Measurements from ENCODE around the gene C14orf180.
"Not testable (repeated sequence)": the region's sequence is repeated elsewhere in the genome, so short reads cannot be mapped to it uniquely, and the experiment has no call there.

The C14orf180 gene

DNA sequence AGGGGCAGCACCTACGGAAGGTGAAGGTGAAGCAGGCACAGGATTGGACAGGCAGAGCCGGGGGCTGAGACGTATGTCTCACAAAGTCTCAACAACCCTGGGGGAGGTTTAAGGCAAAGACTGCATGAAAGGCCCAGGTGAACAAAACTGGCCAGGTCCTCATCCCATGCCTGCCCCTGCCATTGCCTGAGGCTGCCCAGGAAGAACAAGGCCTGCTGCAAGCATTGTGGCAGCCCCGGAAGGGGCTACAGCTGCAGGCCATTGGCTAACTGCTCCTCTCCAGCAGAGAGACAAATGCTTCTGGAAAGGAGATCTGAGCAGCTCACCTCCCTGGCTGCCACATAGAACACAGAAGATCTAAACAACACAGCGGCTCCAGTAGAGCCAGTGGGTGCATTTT is 45.4 kb downstream of the C14orf180 start:
- FAIRE-seq = no peak

DNA sequence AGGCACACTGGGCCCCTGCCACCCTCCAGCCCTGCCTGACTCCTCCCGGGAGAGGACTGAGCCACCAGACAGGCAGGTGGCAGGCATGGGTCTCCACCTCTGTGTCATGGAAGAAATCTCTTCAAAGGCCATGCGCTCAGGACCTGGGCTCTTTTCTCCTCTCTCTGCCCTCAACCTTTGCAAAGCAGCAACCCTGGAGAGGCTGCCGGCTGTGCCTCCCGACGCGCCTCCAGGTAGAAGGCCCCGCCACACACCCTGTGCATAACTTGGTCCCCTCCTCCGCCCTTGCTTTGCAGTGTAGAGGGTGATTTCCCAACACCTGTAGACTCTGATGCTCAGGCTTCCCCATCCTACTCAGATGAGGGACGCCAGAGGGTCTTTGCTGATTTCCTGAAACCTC is 53.2 kb downstream of the C14orf180 start:
- FAIRE-seq = no peak

DNA sequence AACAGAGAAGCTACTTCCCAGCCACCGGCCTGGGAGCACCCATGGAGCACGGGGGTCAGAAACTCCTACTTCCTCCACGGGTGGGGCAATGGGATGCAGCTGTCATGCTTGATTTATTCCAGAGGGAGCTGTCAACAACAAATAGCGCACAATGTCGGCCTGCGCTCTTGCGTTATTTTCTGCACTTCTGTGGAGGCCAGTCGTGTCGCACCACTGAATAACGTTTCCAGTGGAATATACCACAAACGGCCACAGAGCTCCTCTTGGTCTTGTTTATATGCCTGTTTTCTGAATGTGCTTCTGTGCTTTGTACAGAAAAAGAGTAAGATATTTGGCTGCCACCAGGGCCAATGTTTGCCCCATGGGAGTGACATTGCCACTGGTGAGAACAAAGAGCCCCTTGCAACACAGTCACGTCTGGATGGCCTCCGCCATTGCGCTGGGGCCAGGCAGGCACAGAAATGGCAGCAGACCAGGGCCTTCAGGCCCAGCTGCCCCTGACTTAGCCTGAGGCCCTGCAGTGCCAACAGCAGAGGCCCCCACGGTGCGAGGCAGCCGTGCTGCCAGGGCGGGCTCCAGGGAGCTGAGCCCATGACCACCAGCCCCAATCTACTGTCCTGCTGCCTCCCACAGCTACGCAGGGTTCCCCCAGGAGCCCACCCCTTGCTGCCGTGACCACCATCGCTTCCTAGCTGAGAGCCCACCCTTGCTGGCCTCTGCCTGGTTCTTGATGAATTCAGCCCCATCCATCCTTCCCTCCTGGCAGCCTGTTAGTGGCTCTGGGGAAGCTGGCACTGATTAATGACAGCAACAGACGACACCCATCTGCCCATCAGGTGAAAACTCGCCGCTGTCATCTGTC is 53.9 kb downstream of the C14orf180 start:
- FAIRE-seq = no peak

DNA sequence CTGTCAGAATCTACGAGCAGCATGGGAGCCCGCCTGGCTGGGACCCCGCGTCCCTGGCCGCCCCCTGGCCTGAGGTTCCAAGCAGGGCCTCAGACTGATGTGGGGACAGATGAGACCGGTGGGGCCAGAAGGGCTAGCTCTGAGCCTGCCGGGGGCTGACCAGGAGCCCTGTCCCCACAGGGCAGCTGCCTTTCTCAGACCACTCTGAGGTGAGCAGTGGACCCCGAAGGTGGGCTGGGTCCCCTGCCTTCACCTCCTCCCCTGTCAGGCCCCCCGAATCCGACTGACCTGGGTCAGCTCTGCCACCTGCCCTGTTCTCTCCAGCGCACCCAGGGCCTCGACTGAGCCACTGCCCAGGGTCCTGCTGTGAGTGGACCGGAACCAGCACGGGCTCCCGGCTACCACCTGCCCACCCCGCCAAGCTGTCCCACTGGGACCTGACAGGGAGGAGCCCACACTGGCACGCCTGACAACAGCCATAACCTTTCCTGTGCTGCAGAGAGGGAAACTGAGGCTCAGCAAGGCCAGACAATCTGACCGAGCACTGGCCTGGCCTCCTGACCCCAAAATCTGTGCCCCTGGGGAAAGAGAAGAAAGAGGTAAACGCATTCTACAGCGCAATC is 54.7 kb downstream of the C14orf180 start:
- FAIRE-seq = no peak

DNA sequence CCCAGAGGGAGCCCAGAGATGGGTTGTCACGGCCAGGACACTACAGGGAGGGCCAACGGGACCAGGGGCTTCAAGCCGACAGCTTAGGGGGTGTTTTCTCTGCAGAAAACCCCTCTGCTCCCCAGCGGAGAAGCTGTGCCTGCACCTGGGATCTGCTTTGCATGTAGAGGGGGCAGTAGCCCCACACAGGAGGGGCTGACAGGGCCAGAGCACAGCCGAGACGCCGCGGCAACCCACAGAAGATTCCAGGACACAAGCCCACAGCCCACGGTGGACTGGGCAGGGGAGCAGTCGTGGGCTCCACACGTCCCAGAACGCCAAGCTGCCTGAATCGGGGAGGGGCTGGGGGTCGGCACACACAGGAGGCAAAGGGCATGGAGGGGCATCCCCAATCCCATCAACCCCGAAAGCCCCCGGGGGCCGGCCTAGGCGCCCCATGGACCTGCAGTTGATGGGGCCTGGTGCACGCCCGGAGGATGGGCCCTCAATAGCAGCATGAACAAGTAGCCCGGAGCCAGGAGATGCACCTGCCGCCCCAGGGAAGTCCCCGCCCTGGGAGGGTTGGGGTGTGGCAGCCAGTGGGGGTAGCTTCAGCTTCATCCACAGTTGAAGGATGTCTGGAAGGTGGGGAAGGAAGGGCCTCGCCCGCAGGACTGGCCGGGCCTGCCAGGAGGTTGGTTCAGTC is 55.5 kb downstream of the C14orf180 start:
- FAIRE-seq = no peak

DNA sequence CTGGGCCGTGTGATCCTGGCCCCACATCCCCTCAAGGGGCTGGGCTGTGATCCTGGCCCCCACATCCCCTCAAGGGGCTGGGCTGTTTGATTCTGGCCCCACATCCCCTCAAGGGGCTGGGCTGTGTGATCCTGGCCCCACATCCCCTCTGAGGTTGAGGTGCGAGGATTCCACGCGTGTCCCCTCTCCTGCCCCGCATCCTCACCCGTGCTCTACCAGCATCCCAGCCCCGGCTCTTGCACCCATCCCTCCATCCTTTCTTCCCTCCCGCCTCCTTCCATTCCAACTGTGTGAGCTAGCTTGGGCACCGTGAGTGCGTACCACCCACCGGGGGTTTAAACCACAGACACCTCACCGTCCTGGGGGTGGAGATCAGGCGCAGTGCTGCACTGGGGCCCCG is 56.2 kb downstream of the C14orf180 start:
- FAIRE-seq = no peak

DNA sequence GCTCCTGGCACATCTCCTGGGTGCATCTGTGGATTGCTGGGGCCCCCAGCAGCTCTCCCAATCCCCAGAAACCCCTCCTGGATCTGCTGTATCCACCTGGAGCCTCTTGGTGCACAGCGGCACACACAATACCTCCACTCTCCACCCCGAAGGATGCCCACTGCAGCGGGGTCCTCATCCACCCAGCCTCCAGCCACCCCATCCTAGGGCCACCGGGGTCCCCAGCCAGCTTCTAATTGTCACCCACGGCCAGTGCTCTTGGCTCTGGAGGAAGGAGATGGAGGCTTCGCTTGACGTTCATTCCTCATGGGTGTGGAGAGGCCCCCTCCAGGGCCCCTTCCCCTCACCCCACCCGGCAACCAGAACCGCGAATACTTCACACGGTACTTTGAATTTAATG is 56.6 kb downstream of the C14orf180 start:
- no peak for FAIRE-seq

DNA sequence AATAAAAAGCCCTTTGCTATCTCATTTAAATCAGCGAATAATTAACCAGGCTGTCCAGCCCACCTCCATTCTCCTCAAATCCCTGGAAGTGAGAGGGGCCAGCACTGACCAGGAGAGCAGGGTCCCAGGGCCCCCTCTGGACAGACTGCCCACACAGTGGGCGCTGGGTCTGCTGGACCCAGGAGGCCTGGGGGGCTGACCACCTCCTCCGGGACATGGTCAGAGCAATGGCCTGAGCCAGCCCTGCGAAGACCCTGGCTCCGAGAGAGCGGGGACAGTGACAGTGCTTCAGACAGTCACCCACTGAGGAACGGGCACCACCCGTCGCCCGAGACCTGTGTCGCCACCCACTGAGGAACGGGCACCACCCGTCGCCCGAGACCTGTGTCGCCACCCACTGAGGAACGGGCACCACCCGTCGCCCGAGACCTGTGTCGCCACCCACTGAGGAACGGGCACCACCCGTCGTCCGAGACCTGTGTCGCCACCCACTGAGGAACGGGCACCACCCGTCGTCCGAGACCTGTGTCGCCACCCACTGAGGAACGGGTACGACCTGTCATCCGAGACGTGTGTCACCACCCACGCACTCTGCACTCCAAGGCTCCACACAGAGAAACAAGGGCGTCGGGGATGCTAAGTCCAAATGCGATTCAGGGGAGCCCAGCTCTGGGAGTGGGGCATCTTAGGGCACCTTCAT is 57.4 kb downstream of the C14orf180 start:
- FAIRE-seq = not testable (repeated sequence)

DNA sequence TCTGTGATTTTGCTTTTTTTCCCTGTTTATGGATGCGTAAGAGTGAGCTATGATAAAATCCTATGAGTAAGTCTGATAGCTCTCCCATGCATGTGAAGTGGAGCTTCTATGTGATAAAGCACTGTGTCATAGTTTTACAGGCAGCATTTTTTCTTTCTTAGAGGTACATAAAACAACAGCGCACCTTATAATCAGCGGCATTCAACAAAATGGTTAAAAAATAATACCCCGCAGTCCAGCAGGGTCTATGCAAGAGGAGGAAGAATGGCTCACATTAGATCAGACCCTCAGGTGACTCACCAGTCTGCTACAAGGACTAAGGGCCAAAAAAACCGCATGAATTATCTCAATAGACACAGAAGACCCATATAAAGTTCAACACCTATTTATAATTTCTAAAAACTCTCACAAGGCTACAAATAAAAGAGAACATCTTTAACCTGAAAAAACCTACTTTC is 58.0 kb downstream of the C14orf180 start:
- FAIRE-seq = no peak

DNA sequence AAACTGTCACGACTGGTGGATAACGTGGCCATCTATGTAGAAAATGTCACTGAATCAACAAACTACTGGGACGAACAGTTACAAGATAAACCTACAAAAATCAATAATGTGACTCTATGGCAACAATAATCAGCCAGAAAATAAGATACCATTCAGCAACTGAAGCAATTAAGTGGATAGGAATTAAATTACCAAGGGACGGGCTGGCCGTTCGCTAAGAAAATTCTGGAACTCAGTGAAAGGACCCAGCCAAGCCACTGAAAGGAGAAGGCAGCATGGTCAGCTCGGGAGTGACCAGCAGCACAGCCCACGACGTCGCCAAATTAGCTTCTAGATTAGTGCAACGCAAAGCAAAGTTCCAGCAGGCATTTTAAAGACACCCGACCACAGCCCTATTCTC is 58.6 kb downstream of the C14orf180 start:
- FAIRE-seq = no peak

DNA sequence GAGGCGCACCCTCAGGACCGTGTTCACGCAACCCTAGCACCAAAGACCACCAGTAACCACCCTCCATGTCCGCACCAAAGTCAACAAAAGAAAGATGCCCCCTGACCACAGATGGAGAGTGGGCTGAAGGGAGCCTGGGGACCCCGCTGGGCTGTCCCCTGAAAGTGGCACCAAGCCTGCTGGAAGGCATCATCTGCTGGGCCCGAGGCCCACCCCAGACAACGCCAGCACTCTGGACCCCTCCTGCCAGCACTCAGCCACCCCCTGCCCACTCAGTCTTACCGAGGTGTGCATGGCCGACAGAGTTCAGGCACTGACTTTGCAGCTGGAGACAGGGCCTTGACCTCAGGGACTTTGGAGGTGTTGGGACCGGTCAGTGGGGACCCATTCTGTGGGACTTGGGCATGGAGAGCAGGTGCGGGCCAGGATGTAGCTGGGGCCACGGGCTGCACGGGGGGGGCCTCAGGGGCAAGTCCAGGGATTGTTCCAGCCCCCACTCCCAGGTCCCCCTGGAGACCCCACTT is 59.4 kb downstream of the C14orf180 start:
- no peak for FAIRE-seq

DNA sequence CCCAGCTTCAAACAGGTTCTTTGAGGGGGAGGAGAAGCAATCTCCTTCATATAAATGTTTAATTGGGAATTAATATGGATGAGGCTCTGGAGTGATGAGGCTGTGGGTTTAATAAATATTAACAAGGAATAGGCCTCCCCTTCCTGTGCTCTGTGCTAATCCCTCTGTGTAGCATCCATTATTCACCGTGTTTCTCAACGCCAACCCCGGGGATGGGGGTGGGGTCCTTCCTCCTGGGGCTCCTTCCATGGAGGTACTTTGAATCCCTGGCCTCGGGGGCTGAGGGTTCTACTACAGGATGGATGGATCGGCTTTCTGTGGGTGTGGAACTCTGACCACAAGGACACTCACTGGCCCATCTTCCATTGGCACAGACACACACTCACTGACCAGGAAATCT is 59.9 kb downstream of the C14orf180 start:
- FAIRE-seq = no peak
